ENCODE results near the gene RRBP1.

DNA sequence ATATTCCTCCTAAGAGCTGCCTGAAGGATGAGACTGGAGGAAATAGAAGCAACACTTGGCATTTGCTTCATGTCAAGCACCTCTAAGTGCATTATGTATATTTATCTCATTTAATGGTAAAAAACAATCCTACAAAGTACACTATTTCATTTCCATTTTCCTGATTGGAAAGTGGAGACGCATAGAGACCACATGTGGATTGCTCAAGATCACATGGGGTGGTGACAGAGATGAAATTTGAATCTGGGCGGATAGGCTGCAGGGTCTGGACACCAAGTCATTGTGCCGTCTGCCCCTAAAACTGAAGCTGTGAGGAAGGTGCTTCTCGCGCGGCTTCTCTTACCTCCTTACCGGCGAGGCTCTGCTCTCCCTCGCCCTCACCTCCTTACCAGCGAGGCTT is 48.0 kb upstream of the RRBP1 start:
- TF ChIP-seq EZH2 (IDR thresholded peaks at IDR 0.05; ENCODE audit: borderline replicate concordance, low read length), result no peak
- TF ChIP-seq, protein P1, sequence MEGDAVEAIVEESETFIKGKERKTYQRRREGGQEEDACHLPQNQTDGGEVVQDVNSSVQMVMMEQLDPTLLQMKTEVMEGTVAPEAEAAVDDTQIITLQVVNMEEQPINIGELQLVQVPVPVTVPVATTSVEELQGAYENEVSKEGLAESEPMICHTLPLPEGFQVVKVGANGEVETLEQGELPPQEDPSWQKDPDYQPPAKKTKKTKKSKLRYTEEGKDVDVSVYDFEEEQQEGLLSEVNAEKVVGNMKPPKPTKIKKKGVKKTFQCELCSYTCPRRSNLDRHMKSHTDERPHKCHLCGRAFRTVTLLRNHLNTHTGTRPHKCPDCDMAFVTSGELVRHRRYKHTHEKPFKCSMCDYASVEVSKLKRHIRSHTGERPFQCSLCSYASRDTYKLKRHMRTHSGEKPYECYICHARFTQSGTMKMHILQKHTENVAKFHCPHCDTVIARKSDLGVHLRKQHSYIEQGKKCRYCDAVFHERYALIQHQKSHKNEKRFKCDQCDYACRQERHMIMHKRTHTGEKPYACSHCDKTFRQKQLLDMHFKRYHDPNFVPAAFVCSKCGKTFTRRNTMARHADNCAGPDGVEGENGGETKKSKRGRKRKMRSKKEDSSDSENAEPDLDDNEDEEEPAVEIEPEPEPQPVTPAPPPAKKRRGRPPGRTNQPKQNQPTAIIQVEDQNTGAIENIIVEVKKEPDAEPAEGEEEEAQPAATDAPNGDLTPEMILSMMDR (IDR thresholded peaks at IDR 0.05; ENCODE audit: low read length), result no peak

All from OCI-LY1 (cell line).